HG03342 (cell line): ENCODE data around the gene CD52.
A peak's percentile ranks its signal among the peaks of the same experiment; 100 is the strongest.

Experiments
- ATAC-seq: cut with Tn5 transposase; IDR thresholded peaks from one replicate; pipeline ENCODE4 v1.9.1; 2021; ENCODE audit warnings: mild to moderate bottlenecking, moderate library complexity; ENCODE audit not compliant: unreplicated experiment

Gene CD52, protein sequence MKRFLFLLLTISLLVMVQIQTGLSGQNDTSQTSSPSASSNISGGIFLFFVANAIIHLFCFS

DNA sequence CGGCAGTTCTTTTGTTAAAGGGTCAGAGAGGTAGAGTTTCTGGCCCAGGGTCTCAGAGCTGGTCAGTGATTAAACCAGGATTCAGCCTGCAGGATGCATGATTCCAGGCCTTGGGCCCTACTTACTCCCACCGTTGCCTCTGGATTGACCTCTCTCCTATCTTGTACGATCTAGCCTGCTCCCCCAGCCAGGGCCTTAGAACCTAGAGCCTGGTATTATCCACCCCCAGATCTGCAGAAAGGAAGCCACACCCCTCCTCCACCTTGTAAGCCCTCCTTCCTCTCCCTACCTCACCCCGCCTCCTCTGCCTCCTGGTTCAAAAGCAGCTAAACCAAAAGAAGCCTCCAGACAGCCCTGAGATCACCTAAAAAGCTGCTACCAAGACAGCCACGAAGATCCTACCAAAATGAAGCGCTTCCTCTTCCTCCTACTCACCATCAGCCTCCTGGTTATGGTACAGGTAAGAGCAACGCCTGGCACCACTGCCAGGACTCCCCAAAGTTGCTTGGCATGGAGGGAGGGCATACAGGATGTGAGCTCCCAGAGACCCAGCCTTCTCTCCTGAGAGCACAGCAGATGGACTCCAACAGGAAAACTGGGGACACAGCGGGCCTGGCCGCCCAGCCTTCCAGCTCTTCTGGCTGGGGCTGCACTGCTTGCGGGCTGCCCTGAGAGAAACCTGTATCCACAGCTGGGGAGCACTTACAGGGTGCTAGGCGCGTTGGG lies at the start of gene CD52:
Gene CD52, plus strand, starts transcription at position 347 of the 726 bp plus-strand sequence. Its CDS starts 60 bp downstream, at position 407.
- no peak for ATAC-seq

DNA sequence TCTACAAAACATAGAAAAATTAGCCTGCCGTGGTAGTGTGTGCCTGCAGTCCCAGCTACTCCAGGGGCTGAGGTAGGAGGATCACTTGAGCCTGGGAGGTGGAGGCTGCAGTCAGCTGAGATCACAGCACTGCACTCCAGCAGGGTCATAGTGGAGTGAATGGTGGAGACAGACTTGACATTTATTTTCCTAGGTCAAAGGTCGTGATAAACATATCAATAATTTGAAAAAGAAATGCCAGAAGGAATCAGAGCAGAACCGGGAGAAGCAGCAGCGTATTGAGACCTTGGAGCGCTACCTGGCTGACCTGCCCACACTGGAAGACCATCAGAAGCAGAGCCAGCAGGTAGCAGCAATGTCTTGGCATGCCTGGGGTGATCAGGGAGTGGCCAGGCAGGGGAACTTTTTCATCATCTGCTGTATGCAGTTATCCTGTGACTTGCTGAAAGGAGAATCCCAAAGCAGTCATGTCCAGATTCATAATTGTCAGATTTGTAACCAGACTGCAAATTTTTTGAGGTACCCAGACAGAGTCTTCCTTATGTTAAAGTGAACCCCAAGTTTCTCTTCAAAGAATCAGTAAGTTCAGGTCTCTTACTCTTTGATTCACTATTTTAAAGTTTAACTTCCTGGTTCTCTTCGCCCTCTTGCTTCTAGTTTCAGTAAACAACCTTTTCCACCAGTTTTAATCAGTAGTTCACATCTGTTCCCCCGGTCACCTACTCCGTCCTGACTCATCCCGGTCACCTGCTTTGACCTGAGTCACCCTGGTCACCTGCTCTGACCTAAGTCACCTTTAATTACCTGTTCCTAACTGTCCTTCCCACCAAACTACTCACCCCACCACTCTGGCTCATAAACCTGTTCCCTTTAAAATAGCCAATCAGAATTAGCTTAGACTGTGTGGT lies 49.2 kb upstream of the CD52 start:
- ATAC-seq: no peak

DNA sequence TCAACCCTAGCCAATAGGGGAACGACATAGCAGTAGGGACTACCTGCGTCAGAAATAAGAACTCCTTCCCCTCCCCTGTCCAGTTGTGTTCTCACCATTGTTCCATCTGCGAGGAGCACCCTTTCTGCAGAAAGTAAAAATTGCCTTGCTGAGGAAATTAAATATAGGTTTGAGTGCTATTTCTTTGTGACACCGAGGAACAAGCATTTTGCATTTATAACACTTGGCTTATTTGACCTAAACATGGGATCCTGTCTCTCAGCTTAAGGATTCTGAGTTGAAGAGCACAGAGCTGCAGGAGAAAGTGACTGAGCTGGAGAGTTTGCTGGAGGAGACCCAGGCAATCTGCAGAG lies 48.6 kb upstream of the CD52 start:
- no peak for ATAC-seq

DNA sequence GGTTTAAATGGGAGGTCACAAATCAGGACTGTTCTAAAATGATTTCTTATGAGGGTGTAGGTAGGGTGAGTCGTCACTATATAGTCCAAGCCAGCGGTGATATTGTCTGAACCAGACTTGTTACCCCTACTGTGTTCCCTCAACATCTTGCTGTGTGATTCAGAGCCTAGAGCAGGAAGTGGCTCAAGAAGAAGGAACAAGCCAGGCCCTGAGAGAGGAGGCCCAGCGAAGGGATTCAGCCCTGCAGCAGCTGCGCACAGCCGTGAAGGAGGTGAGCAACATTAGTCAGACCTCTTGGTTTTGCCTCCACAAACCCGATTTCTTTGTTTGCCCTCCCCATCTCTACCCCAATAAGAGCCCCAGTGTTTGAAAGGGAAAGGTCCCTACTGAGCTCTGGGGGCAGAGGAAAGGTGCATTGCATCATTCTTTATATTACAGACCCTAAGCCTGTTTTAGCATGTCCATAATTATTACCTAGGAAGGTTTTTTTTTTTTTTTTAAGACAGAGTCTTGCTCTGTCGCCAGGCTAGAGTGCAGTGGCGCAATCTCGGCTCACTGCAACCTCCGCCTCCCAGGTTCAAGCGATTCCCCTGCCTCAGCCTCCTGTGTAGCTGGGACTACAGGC lies 42.8 kb upstream of the CD52 start:
- no peak for ATAC-seq

DNA sequence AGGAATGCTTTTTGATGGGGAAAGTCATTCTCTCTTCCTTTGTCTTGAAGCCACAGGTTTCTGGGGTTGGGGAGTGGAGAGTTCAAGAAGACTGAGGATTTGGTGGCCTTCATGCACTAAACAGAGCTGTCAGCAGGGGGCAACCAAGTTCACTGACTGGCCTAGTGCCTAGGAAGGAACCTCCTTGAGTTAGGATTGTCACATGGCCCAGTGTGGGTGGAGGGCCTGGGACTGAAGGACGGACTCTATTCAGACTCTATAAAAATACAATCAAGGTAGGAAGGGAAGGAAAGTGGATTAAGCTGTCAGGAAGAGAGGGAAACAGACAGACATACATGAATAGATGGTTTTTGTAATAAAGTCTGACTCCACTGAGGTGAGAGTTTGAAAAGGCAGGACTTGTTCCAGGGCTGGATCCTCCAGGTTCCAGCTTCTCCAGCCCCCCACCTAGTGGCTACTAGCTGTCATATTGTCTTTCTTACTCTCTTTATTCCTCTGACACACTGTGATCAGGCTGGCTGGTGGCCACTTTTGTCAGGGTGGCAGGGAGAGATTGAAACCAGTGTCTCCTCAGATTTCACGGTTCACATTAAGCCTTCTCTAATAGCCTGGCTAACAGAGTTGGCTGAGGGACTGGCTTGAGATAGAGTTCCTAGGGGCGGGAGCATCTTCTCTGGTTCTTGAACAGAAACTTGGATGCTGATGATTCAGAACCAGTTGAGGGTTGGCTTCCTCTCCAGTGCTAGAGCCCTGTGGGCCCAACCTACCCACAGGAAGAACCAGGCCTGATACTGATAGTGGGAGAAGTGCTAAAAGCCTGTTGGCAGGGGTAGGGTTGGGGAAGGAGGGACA lies 42.0 kb upstream of the CD52 start:
- no peak for ATAC-seq

DNA sequence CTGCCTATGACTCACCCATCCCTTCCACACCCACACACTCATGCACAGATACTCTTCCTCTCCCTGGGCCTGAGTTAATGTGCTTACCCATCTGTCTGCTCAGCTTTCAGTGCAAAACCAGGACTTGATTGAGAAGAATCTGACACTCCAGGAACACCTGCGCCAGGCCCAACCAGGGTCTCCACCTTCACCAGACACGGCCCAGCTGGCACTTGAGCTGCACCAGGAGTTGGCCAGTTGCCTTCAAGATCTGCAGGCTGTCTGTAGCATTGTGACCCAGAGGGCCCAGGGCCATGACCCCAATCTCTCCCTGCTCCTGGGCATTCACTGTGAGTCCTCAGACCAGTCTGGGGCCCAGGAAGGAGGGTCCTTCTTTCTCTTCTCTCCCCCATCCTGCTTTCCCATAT lies 41.3 kb upstream of the CD52 start:
- ATAC-seq: no peak

DNA sequence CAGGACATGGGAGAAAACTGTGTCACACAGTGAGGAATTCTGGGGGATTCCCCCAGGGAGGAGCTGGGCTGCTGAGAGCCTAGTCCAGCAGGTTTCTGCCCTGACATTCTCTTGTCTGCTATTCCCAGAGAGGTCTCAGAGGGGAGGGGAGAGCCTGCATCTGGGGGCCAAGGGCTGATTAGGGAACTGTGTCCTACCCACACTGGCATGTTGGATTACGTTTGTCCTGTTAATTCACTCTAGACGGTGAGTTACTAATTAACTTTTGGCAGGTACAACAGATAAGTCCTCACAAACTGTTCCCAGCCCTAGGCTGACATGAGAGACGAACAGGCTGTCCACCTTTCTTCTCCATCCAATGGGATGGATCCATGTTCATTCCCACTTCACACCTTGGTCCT lies 40.5 kb upstream of the CD52 start:
- ATAC-seq: no peak

DNA sequence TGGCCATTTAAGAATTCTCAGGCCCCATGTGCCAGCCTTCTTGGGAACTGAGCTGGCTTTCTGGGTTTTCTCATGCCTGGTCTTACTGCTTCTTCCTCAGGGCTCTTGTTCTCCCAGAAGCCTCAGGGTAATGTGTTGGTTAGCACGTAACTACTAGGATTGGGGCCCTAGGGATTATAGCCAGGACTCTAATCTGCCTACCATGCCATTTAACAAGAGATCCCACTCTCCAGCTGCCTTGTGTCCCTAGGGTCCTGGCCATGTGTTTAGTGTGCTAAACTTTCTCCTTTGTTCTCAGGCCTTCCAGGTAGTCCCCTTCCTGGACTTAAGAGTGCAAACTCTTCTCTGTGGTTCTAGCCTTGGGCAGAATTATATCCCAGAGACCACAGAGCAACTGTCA lies 40.0 kb upstream of the CD52 start:
- ATAC-seq: no peak

DNA sequence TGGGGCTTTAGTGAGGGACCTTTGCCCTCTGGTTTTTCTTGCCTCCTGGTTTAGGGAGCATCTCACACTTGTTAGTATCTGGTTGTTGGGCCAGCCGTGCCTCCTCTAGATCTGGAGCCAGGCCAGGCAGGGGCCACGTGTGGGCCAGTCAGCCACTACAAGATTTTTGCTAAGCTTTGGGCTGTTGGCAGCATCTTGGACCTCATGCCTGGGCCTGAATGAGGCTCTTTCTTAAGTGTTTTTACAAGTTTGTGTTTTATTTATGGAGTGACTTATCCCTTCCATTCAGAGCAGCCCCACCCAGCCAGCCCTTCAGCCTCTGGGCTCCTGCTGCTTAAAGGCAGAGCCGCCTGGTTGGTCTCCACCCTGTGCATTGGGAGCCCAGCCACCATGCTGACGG lies 39.5 kb upstream of the CD52 start:
- ATAC-seq: no peak

DNA sequence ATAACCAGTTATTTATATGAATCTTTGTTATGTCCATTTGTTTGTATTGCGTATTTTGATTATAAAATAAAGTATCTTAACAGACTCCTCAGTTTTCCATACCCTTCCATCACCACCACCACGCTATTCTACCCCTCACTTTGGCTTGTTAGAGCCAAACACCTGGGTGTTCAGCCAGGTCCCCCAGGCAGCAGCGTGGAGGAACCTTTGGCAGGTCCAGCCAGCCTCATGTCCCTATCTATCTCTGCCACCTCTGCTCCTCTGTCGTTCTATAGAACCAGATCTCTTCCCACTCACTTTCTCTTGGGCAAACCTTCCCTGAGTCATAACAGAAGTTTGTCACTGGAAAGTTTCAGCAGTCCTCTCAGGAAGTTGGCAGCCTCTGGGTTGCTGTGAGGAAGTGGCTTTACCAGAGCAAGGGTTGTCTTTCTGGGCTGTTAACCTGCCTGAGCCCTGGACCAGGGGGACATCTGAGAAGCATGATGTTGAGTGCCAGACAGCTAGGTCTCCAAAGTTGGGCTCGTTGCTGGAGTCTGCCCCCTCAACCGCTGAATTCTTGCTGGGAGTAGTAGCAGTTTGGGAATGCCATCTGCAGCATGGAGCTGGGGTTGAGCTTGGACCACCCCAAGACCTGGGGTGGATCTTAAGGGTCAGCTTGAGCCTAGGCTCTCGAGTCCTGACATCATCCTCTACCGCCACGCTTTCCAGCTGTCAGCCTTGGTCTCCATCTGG lies 38.9 kb upstream of the CD52 start:
- no peak for ATAC-seq

DNA sequence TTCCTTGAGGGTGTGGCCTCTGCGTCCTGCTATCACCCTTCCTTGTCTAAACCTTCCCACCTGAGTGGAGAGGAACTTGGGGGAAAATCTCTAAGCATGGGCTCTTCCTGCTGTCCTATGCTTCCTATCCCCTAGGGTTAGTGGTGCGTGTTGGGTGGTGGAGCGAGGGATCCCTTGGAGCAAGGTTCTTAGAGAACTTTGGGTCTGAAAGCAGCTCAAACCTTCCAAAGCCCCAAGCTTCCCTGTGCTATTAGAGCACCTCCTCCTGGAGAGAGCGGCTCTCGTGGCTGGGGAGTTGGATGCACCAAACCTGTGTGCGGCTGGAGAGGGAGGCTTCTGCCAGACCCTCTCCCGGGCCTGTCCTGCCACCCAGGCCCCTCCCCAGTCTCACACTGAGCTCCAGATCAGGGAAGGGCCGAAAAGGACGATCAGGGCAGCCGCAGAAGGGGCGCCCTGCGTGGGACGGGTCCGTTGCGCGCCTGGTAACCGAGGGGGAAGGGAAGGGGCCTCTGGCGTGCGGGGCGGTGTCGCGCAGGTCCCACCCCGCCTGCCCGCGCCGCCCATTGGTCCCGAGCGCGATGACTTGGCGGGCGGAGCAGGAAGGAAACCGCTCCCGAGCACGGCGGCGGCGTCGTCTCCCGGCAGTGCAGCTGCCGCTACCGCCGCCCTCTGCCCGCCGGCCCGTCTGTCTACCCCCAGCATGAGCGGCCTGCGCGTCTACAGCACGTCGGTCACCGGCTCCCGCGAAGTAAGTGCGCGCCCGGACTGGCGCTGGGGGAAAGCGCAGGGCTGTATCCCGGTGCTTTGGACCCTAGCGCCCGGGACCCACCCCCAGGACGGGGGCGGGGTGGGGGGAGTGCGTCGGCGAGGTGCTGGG lies 38.1 kb upstream of the CD52 start, which contains the start of gene SH3BGRL3:
Gene SH3BGRL3, plus strand, starts transcription at position 631 of the 877 bp plus-strand sequence. Its CDS starts 70 bp downstream, at position 701.
- peak; percentile 64 for ATAC-seq

DNA sequence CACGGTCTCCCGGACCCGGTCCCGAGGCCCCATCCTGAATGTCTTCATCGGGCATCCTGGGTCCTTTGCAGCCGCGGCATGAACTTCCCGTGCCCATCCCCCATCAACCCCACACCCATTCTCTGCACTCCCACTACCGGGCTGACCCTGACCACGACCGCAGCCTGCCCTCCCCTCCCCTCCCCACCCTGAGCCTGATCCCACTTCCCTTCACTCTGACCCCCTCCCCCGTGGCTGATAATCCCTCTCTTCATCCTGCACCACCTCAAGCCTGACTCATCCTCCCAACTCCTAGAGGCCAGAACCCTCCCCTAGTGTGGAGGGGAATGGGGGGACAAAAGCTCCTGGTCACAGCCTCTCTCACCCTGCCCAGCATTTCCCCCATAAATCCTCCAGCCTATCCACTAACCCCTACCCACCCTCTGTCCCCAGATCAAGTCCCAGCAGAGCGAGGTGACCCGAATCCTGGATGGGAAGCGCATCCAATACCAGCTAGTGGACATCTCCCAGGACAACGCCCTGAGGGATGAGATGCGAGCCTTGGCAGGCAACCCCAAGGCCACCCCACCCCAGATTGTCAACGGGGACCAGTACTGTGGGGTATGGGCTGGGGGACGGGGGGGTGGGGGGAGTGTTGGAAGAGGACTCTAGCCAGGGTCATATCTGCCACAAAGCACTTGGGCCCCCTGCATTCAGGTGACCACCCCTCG lies 37.3 kb upstream of the CD52 start:
- no peak for ATAC-seq

DNA sequence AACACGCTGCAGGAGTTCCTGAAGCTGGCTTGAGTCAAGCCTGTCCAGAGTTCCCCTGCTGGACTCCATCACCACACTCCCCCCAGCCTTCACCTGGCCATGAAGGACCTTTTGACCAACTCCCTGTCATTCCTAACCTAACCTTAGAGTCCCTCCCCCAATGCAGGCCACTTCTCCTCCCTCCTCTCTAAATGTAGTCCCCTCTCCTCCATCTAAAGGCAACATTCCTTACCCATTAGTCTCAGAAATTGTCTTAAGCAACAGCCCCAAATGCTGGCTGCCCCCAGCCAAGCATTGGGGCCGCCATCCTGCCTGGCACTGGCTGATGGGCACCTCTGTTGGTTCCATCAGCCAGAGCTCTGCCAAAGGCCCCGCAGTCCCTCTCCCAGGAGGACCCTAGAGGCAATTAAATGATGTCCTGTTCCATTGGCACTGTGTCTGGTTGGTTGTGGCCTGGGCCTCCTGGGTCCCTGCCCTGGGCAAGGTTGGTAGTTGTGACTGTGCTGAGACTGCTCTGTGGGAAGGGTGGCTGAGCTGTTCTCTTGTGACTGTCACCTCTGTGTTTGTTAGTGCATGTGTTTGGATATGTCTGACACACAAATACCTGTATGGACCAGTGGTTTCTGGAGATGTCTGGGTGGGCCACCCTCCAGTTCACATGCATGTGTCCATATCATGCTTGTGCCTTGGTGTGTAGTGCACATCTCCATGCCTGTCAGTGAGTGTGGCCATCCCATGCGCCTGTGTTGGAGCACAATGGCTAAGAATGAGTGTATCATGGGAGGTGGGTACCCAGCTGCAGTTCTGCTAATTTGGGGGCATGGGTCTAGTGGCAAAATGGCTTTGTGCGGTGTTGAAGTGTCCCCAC lies 36.4 kb upstream of the CD52 start:
- ATAC-seq: no peak

DNA sequence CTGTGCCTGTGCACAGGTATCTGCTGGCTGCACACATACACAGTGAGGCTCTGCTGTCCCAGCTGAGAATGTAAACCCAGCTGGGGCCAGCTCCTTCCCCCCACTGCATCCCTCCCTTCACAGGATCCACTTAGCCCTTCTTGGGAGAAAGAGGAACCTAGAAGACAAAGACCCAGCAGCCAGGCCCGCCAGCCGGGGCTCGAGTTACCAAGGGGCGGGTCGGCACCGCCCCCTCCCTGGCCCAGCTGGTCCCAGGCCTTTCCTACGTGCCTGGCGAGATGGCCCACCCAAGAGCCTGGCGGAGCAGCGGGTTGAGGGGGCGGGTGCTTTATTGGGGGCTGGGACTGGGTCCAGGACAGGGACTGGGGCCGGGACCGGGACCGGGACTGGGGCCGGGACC lies 35.8 kb upstream of the CD52 start:
- no peak for ATAC-seq

DNA sequence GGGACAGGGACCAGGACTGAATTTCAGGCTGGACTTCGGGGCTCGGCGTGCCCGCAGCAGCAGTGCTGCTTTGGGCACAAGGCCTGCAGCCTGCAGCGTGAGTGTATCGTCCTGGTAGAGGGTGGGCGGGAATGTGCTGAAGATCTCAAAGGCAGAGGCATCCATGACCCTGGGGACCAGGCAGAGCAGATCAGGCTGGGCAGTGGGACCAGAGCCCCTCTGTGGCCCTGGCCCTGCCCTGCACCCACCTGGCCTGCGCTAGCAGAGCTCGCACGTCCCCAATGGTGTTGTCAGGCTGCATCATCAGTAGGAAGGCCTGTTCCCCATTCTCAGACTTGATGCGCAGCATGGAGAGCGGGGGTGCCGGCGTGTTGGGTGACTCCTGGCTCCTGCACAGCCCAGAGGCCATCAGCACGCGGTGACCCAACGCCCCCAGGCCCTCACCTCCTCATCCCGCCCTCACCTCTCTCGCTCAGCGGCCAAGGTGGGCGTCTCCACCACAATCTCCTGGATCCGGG lies 35.3 kb upstream of the CD52 start:
- no peak for ATAC-seq

DNA sequence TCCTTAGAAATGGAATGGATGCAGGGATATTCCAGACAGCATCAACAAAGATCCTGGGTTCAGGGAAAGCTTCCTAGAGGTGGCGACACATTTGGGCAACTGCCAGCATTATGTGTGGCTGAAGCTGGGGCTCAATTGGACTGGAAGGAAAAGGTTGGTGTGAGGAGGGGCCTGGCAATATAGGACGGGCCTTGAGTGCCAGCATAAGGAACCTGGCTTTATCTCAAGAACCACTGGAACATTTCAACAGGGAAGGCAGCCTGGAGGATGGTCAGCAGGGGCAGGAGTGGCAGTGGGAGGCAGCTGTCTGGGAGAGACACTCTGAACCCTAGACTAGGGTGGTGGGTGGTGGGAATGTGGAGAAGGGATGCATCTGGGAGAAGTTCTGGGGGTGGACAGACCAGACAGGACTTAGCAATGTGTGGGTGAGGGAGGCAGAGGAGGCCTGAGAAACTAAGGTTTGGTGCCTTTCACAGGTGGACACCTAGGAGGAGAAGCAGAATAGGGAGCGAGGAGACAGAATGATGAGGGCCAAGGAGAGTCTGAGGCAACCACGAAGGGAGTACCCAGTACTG lies 34.4 kb upstream of the CD52 start:
- no peak for ATAC-seq
